ENCODE data around the gene ANGPT4. TPM values are rescaled to one million over a fixed set of nuclear protein-coding genes. Genes with fewer than 3 reads are reported as not detected.

The ANGPT4 gene
- total and polyA plus RNA-seq, 9 of the 15 experiments (the other 6 are each of a cell fraction or from before 2014, with no cell fraction given) = not detected

DNA sequence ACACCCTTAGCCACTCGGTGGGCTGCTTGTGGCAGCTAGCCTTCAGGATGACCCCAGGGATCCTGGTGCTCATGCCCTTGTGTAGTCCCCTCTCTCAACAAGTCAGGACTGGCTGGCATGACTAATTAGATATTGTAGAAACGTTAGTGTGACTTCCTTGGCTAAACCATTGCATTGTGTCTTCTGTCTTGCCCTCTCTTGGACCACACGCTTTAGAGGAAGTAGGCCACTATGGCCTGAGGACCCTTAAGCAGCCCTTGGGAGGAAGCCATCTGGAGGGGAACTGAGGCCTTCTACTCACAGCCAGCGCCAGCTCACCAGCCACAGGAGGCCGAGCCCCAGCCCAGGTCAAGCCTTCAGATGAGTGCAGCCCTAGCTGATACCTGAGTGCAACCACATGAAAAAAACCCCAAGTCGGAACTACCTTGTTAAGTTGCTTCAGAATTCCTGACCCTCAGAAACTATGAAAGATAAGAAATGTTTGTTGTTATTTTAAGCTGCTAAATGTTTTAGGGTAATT, 10.1 kb downstream of the ANGPT4 start:
- TF ChIP-seq, protein P1, sequence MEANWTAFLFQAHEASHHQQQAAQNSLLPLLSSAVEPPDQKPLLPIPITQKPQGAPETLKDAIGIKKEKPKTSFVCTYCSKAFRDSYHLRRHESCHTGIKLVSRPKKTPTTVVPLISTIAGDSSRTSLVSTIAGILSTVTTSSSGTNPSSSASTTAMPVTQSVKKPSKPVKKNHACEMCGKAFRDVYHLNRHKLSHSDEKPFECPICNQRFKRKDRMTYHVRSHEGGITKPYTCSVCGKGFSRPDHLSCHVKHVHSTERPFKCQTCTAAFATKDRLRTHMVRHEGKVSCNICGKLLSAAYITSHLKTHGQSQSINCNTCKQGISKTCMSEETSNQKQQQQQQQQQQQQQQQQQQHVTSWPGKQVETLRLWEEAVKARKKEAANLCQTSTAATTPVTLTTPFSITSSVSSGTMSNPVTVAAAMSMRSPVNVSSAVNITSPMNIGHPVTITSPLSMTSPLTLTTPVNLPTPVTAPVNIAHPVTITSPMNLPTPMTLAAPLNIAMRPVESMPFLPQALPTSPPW (CRISPR knock-in tag; IDR thresholded peaks at IDR 0.05) = no peak
- TF ChIP-seq, protein P2, sequence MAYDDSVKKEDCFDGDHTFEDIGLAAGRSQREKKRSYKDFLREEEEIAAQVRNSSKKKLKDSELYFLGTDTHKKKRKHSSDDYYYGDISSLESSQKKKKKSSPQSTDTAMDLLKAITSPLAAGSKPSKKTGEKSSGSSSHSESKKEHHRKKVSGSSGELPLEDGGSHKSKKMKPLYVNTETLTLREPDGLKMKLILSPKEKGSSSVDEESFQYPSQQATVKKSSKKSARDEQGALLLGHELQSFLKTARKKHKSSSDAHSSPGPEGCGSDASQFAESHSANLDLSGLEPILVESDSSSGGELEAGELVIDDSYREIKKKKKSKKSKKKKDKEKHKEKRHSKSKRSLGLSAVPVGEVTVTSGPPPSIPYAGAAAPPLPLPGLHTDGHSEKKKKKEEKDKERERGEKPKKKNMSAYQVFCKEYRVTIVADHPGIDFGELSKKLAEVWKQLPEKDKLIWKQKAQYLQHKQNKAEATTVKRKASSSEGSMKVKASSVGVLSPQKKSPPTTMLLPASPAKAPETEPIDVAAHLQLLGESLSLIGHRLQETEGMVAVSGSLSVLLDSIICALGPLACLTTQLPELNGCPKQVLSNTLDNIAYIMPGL (CRISPR knock-in tag; IDR thresholded peaks at IDR 0.05) = no peak
- TF ChIP-seq SMARCA5 (IDR thresholded peaks at IDR 0.05) (no peak), GABPA (tag; conservative IDR thresholded peaks at IDR 0.05; ENCODE audit: low read depth) (no peak), GABPB2 (CRISPR knock-in tag; conservative IDR thresholded peaks at IDR 0.05) (no peak), CBX3 (IDR thresholded peaks at IDR 0.05; ENCODE audit: borderline replicate concordance in 1 of 2, low read length in 2 of 2) (no peak), ZNF224 (CRISPR knock-in tag; IDR thresholded peaks at IDR 0.05) (no peak), CREBBP (IDR thresholded peaks at IDR 0.05; ENCODE audit: low read depth, low read length) (no peak), PHB (CRISPR knock-in tag; IDR thresholded peaks at IDR 0.05) (no peak), FUS (optimal IDR thresholded peaks at IDR 0.05; ENCODE audit: low read depth, low read length) (no peak), TCF15 (CRISPR knock-in tag; IDR thresholded peaks at IDR 0.05) (no peak)
- TF ChIP-seq, protein P3, sequence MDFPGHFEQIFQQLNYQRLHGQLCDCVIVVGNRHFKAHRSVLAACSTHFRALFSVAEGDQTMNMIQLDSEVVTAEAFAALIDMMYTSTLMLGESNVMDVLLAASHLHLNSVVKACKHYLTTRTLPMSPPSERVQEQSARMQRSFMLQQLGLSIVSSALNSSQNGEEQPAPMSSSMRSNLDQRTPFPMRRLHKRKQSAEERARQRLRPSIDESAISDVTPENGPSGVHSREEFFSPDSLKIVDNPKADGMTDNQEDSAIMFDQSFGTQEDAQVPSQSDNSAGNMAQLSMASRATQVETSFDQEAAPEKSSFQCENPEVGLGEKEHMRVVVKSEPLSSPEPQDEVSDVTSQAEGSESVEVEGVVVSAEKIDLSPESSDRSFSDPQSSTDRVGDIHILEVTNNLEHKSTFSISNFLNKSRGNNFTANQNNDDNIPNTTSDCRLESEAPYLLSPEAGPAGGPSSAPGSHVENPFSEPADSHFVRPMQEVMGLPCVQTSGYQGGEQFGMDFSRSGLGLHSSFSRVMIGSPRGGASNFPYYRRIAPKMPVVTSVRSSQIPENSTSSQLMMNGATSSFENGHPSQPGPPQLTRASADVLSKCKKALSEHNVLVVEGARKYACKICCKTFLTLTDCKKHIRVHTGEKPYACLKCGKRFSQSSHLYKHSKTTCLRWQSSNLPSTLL (IDR thresholded peaks at IDR 0.05) = no peak
- H3K79me2 ChIP-seq (ENCODE audit: control insufficient read depth, insufficient read depth, low read length) = no peaks in the 10 kb centered on the region
- ATAC-seq (no peak), DNase-seq (ENCODE audit: extremely low read depth in 1 of 4, low spot score in 3 of 4) (no peak), FAIRE-seq (no peak)
- POLR2A ChIA-PET = no interaction called here
- no peak overlapping the region for H3K27ac ChIP-seq (ENCODE audit: extremely low read depth, low read depth, low read length)
- H3K9me3 ChIP-seq (replicated peaks; ENCODE audit: control insufficient read depth, insufficient read depth, low read depth, low read length) = no peaks in the 10 kb centered on the region
- CTCF ChIA-PET (ENCODE audit: low intra/inter-chr PET ratio) = no interaction called here
- in situ Hi-C loops (cut with MboI) = no loop called here
- no peak overlapping the region for H3K9ac ChIP-seq (ENCODE audit: insufficient read depth in 1 of 2, low read depth in 2 of 2, low read length in 2 of 2)
- H3K4me3 ChIP-seq = no peak overlapping the region
- H2AFZ ChIP-seq (ENCODE audit: low read depth, low read length) = no peak overlapping the region
- no peaks in the 10 kb centered on the region for H3K4me1 ChIP-seq (replicated peaks in 1 of 2; ENCODE audit: control insufficient read depth in 2 of 2, insufficient read depth in 2 of 2, low read length in 2 of 2)
- no TSS peak for BruUV-seq (replicated peaks)
- intact Hi-C loops (cut with micrococcal nuclease) = no loop called here
- H4K20me1 ChIP-seq (replicated peaks; ENCODE audit: control insufficient read depth, insufficient read depth, low read length) = no peaks in the 10 kb centered on the region
- no peaks in the 10 kb centered on the region for H3K36me3 ChIP-seq (ENCODE audit: control insufficient read depth, insufficient read depth, low read length)
- no peak overlapping the region for H3K4me2 ChIP-seq (ENCODE audit: insufficient read depth, low read length)
- no peaks in the 10 kb centered on the region; a peak in 2 of 5 replicates for H3K27me3 ChIP-seq (ENCODE audit: control insufficient read depth in 2 of 2, insufficient read depth in 2 of 2, low read length in 2 of 2)
- WGBS (ENCODE audit: insufficient coverage, low coverage, missing lambda C conversion rate) = 10% methylated on average over 6 of the region's 6 CpGs
- H3K9me1 ChIP-seq (ENCODE audit: control insufficient read depth, insufficient read depth, low read length) = no peaks in the 10 kb centered on the region

Measured in K562 (cell line).